ENCODE data around the gene ZNF177.

Gene ZNF177

DNA sequence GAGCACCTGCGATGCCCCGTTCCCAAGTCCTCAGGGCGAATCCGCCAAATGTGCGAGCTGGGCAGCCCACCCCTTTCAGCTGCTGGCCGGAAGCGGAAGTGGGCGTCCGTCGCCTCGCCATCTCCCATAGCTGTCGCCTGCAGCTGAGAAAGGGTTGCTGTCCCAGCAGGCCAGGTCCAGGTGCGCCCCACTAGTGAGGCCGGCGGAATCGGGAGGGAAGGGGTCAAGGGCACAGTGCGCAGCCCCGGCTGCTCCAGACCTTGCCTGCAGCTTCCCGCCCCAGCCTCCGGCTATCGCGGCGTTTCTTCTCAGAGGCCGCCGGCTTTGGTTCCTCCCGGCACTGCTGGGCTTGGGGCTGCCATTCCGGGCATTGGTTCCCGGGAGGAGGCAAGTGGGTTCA lies at the start of gene ZNF177:
ZNF177 (plus strand) TSS at position 109 of the 400 bp plus-strand sequence. CDS start 15,299 bp downstream, outside the sequence.
- no peak for TF ChIP-seq CTCF (IDR thresholded peaks at IDR 0.05)

DNA sequence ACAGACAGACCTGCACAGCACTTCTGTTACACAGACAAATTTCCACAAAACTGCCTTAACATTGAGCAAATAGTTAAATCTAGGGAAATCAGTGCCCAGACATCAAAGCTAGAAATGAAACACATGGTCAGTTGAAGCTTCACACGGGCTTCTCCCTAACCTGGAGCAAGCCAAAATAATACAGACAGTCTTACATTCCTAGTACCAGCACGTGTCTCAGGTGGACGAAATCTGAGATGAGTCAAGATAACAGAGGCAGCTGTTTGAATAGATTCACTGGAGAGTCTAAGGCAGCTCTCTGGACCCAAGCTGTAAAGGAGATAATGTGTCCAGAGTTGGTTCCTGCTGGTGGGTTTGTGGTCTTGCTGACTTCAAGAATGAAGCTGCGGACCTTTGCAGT lies 49.1 kb upstream of the ZNF177 start:
- no peak for TF ChIP-seq CTCF (IDR thresholded peaks at IDR 0.05)

DNA sequence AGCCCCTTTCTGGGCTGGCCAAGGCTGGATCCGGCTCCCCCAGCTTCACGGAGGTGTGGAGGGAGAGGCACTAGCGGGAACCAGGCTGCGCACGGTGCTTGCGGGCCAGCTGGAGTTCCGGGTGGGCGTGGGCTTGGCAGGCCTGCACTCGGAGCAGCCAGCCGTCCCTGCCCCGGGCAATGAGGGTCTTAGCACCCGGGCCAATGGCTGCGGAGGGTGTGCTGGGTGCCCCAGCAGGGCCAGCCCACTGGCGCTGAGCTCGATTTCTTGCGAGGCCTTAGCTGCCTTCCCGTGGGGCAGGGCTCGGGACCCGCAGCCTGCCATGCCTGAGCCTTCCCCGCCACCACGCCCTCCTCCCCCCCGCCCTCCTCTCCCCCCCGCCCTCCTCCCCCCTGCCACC lies 41.5 kb upstream of the ZNF177 start:
- no peak for TF ChIP-seq CTCF (IDR thresholded peaks at IDR 0.05)

- no peak for TF ChIP-seq CTCF (IDR thresholded peaks at IDR 0.05)
These were observed 39.3 kb upstream of the ZNF177 start for GRCh38 chr19:9323557-9323918.

GRCh38 chr19:9323919-9324583 lies 38.8 kb upstream of the ZNF177 start, which contains the start of gene ZNF559:
TSS of gene ZNF559 (plus strand) at chr19:9324179. CDS start at chr19:9338550, 14,371 bp downstream.
- no peak; the same call in 1 of the 2 replicates for TF ChIP-seq CTCF (IDR thresholded peaks at IDR 0.05)

DNA sequence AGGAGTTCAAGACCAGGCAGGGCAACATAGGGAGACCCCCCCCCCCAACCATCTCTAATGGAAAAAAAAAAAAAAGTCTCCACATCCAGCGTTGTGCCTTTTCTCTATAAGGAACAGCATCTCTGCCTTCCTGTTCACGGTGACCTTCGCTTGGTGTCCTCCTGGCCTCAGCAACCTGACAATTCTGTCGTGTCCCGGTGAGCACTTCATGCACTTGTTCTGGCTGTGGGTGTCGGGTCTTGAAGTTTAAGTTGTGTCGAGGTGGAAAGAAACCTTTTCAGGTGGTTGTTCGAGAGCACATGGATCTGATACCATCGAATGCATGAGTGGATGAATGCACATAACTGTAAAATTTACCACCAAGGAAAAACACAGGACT lies 38.2 kb upstream of the ZNF177 start:
- no peak for TF ChIP-seq CTCF (IDR thresholded peaks at IDR 0.05)

DNA sequence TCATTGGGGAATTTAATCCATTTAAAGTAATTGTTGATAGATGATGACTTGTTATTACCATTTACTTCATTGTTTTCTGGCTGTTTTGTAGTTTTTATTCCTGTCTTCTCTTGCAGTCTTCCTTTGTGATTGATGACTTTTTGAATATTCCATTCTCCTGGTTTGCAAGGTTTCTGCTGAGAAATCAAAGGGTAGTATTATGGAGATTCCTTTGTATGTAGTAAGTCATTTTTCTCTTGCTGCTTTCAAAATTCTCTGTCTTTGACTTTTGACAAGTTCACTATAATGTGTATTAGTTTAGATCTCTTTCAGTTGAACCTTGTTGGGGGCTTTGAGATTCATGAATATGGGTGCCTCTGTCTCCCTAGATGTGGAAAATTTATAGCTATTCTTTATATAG lies 32.8 kb upstream of the ZNF177 start:
- no peak for TF ChIP-seq CTCF (IDR thresholded peaks at IDR 0.05)
